GM18502 (cell line): ENCODE results near the gene CALB2.

Experiments used
- ATAC-seq: cut with Tn5 transposase; IDR thresholded peaks from one replicate; pipeline ENCODE4 v1.9.1; 2021; ENCODE audit warnings: mild to moderate bottlenecking; ENCODE audit not compliant: unreplicated experiment, poor library complexity

Gene CALB2

GRCh38 chr16:71423016-71423415 is 64.5 kb downstream of the CALB2 start:
- ATAC-seq, result no peak

GRCh38 chr16:71423865-71424264 is 65.3 kb downstream of the CALB2 start:
- ATAC-seq, result no peak

- ATAC-seq, result no peak
These were observed 66.1 kb downstream of the CALB2 start for GRCh38 chr16:71424626-71425025.

GRCh38 chr16:71425746-71426068 is 67.2 kb downstream of the CALB2 start:
- ATAC-seq, result no peak

- peak; percentile 80 for ATAC-seq
These were observed 67.8 kb downstream of the CALB2 start for GRCh38 chr16:71426069-71426879.

GRCh38 chr16:71426880-71427615 is 68.5 kb downstream of the CALB2 start:
- ATAC-seq, result no peak

GRCh38 chr16:71428385-71428784 is 69.9 kb downstream of the CALB2 start:
- ATAC-seq, result no peak

- ATAC-seq, result no peak
These were observed 70.4 kb downstream of the CALB2 start for GRCh38 chr16:71428883-71429282.

- ATAC-seq, result no peak
These were observed 71.1 kb downstream of the CALB2 start for GRCh38 chr16:71429581-71429980.

- ATAC-seq, result no peak
These were observed 72.2 kb downstream of the CALB2 start for GRCh38 chr16:71430744-71431143.

GRCh38 chr16:71431176-71431575 is 72.7 kb downstream of the CALB2 start:
- ATAC-seq, result no peak

GRCh38 chr16:71431991-71432390 is 73.5 kb downstream of the CALB2 start:
- no peak for ATAC-seq

GRCh38 chr16:71432906-71433305 is 74.4 kb downstream of the CALB2 start:
- ATAC-seq, result no peak

GRCh38 chr16:71436473-71436872 is 78.0 kb downstream of the CALB2 start:
- ATAC-seq, result no peak

GRCh38 chr16:71439523-71439922 is 81.0 kb downstream of the CALB2 start:
- ATAC-seq, result no peak
